K562 (cell line): ENCODE data around the gene E2F3. TPM values are rescaled to one million over a fixed set of nuclear protein-coding genes. Genes with fewer than 3 reads are reported as not detected.

Experiments
- ATAC-seq: fragments of 200-7000 bp; cut with Tn5 transposase; 3 replicates; pipeline ENCODE4 v1.9.1; 2020; ENCODE audit warnings: moderate library complexity
- BruUV-seq: library from RNA; stranded (reverse); fragments of 400-500 nt; replicated peaks from 2 replicates; lab custom pipeline; 2021; lab: Mats Ljungman, UMichigan
- CTCF ChIA-PET: fragments of 300-600 bp; formaldehyde crosslinking; extraction: SDS; loops from one replicate; lab custom pipeline; 2021; ENCODE audit warnings: low intra/inter-chr PET ratio; lab: Yijun Ruan, JAX
- POLR2A ChIA-PET: fragments of 300-600, 350-650 bp; sonication (Branson Sonifier 250); formaldehyde crosslinking; extraction: SDS; loops from one replicate; lab custom pipeline; 2021; ENCODE audit warnings: antibody characterized with exemption, inconsistent platforms; lab: Yijun Ruan, JAX
- DNase-seq, 4 experiments: peaks; one replicate each; pipeline versions ENCODE4 v3.0.0 to v3.0.0-alpha.2; 2011 to 2018; ENCODE audit warnings: low spot score in 3 of 4, mixed read lengths in 3 of 4; ENCODE audit errors: extremely low read depth in 1 of 4
- FAIRE-seq: peaks from 2 replicates; lab custom pipeline; 2011; peaks lifted over from hg19 to GRCh38; lab: Jason Lieb, UNC
- H2AFZ ChIP-seq: 2 replicates; pipeline ENCODE4 v1.6.0; 2011; ENCODE audit warnings: low read depth, low read length, control low read depth, inconsistent platforms
- H3K27ac ChIP-seq: fragments of 200-600 bp; 3 replicates; pipeline ENCODE4 v1.8.0; 2011; ENCODE audit warnings: low read depth, mild to moderate bottlenecking, control low read depth, inconsistent platforms, low read length, moderate library complexity, mixed read lengths; ENCODE audit errors: extremely low read depth
- H3K27me3 ChIP-seq, 2 experiments: fragments of 300-600 bp in 1 of 2; 2 replicates in 1 of 2; 3 replicates in 1 of 2; pipeline versions ENCODE4 v1.6.0 to v1.8.0; 2011; ENCODE audit warnings: inconsistent platforms in 2 of 2, low read length in 2 of 2, mild to moderate bottlenecking in 1 of 2, mixed read lengths in 1 of 2, moderate library complexity in 1 of 2; ENCODE audit not compliant: control insufficient read depth in 2 of 2, insufficient read depth in 2 of 2
- H3K36me3 ChIP-seq: fragments of 300-600 bp; 3 replicates; pipeline ENCODE4 v1.8.0; 2011; ENCODE audit warnings: mild to moderate bottlenecking, low read length, inconsistent platforms; ENCODE audit not compliant: control insufficient read depth, insufficient read depth
- H3K4me1 ChIP-seq, 2 experiments: fragments of 200-600 bp in 1 of 2; replicated peaks in 1 of 2; 2 replicates in 1 of 2; 3 replicates in 1 of 2; pipeline versions ENCODE4 v1.5.1 to v1.8.0; 2011; ENCODE audit warnings: inconsistent platforms in 2 of 2, low read length in 2 of 2, mild to moderate bottlenecking in 1 of 2, mixed read lengths in 1 of 2, moderate library complexity in 1 of 2; ENCODE audit not compliant: control insufficient read depth in 2 of 2, insufficient read depth in 2 of 2
- H3K4me2 ChIP-seq: 2 replicates; pipeline ENCODE4 v1.6.1; 2011; ENCODE audit warnings: low read length, control low read depth, inconsistent platforms, mixed read lengths; ENCODE audit not compliant: insufficient read depth
- H3K4me3 ChIP-seq: fragments of 200-600 bp; sonication (generic), shearing (Covaris generic); 2 replicates; pipeline ENCODE4 v1.5.1; 2016; ENCODE audit warnings: control low read depth, inconsistent platforms
- H3K79me2 ChIP-seq: fragments of 200-600 bp; 3 replicates; pipeline ENCODE4 v1.8.0; 2011; ENCODE audit warnings: low read length, inconsistent platforms; ENCODE audit not compliant: control insufficient read depth, insufficient read depth
- H3K9ac ChIP-seq, 2 experiments: 2 replicates each; pipeline versions ENCODE4 v1.6.0 to v1.6.1; 2011; ENCODE audit warnings: low read depth in 2 of 2, low read length in 2 of 2, control low read depth in 1 of 2, inconsistent platforms in 1 of 2, mild to moderate bottlenecking in 1 of 2, mixed read lengths in 1 of 2; ENCODE audit not compliant: insufficient read depth in 1 of 2
- H3K9me1 ChIP-seq: one replicate; pipeline ENCODE4 v1.6.0; 2011; ENCODE audit warnings: inconsistent platforms, mild to moderate bottlenecking, low read length, moderate library complexity; ENCODE audit not compliant: control insufficient read depth, insufficient read depth
- H3K9me3 ChIP-seq: replicated peaks from 2 replicates; pipeline ENCODE4 v1.5.1; 2011; ENCODE audit warnings: low read depth, low read length, inconsistent platforms; ENCODE audit not compliant: control insufficient read depth, insufficient read depth
- H4K20me1 ChIP-seq: replicated peaks from 2 replicates; pipeline ENCODE4 v1.6.1; 2011; ENCODE audit warnings: low read length, inconsistent platforms, mixed read lengths; ENCODE audit not compliant: control insufficient read depth, insufficient read depth
- BRD9 ChIP-seq: fragments of 450-650 bp; IDR thresholded peaks from 2 replicates; pipeline ENCODE4 v1.6.1; 2018; ENCODE audit warnings: low read depth; ENCODE audit not compliant: partially characterized antibody
- CEBPG ChIP-seq, 3 experiments: fragments of 200-800 bp in 1 of 3; sonication (Bioruptor generic) in 1 of 3; sonication (generic) in 1 of 3; formaldehyde crosslinking in 1 of 3; IDR thresholded peaks in 2 of 3; conservative IDR thresholded peaks in 1 of 3; 2 replicates each; pipeline versions ENCODE4 v1.6.1 to v1.8.0; 2016 to 2022; ENCODE audit warnings: missing compliant biosample characterization in 2 of 3, missing genetic modification characterization in 2 of 3, mild to moderate bottlenecking in 1 of 3, missing genetic modification reagents in 1 of 3
- CHD4 ChIP-seq: fragments of 200-600 bp; sonication (generic); IDR thresholded peaks from 3 replicates; pipeline ENCODE4 v1.6.1; 2012; ENCODE audit warnings: low read depth, mild to moderate bottlenecking, mixed read lengths, low read length, inconsistent platforms; ENCODE audit not compliant: insufficient read depth, insufficient replicate concordance, poor library complexity, severe bottlenecking
- CREBBP ChIP-seq: IDR thresholded peaks from one replicate; pipeline ENCODE4 v1.6.1; 2012; ENCODE audit warnings: low read depth, mild to moderate bottlenecking, control low read depth, inconsistent platforms, low read length
- E2F8 ChIP-seq: fragments of 450-650 bp; IDR thresholded peaks from 2 replicates; pipeline ENCODE4 v1.7.1; 2018; ENCODE audit warnings: mild to moderate bottlenecking, low read depth; ENCODE audit not compliant: partially characterized antibody
- KDM5B ChIP-seq: fragments of 200-600 bp; sonication (generic); IDR thresholded peaks from 2 replicates; pipeline ENCODE4 v1.6.1; 2012; ENCODE audit warnings: low read depth, mild to moderate bottlenecking, moderate library complexity, low read length, control low read depth, inconsistent platforms; ENCODE audit not compliant: insufficient replicate concordance
- MAFG ChIP-seq: fragments of 450-650 bp; conservative IDR thresholded peaks from 2 replicates; pipeline ENCODE4 v1.6.1; 2016; ENCODE audit warnings: missing genetic modification characterization, missing compliant biosample characterization
- PHB2 ChIP-seq: fragments of 450-650 bp; IDR thresholded peaks from 2 replicates; pipeline ENCODE4 v1.6.1; 2017; ENCODE audit warnings: low read depth
- TARDBP ChIP-seq: fragments of 450-650 bp; IDR thresholded peaks from 2 replicates; pipeline ENCODE4 v1.6.1; 2016
- ZEB2 ChIP-seq: fragments of 450-650 bp; IDR thresholded peaks from 2 replicates; pipeline ENCODE4 v1.6.1; 2016
- ZNF124 ChIP-seq: sonication (generic); formaldehyde crosslinking; IDR thresholded peaks from 2 replicates; pipeline ENCODE4 v1.8.1; 2022; ENCODE audit warnings: missing genetic modification reagents
- ZNF184 ChIP-seq: sonication (generic); formaldehyde crosslinking; IDR thresholded peaks from 2 replicates; pipeline ENCODE4 v1.5.0; 2020; ENCODE audit warnings: missing genetic modification reagents
- whole genome bisulfite sequencing: fragments of 100-300 bp; shearing (Covaris generic); methylation state at CpG from one replicate; pipeline ENCODE4 v1.1.6; 2016; ENCODE audit warnings: low coverage, mixed read lengths; ENCODE audit not compliant: insufficient coverage; ENCODE audit errors: missing lambda C conversion rate; 5-methylcytosine and 5-hydroxymethylcytosine counted together
- in situ Hi-C: fragments of 300-500 bp; cut with MboI; formaldehyde crosslinking; loops from 4 replicates; pipeline ENCODE4 v1.15.0; 2018; ENCODE audit warnings: inconsistent platforms, mixed read lengths
- intact Hi-C: fragments of 100-400 bp; cut with micrococcal nuclease; formaldehyde crosslinking; loops from 2 replicates; pipeline ENCODE4 v1.14.2; 2022
- polyA plus RNA-seq, 8 experiments: library from polyadenylated mRNA; depleted of rRNA in 4 of 8; stranded (reverse) in 5 of 8; unstranded in 3 of 8; fragments of >200 nt; fragmentation: Nextera tagmentation in 2 of 8; fragmentation: Illumina TruSeq in 1 of 8; extraction: Ambion mirVana in 2 of 8; extraction: Trizol in 1 of 8; gene quantifications; 2 replicates each; pipeline versions ENCODE4 v1.2.1 to v1.2.3, GENCODE V29; 2011 to 2014; ENCODE audit warnings: inconsistent platforms in 1 of 8, missing spikeins in 1 of 8
- total RNA-seq, 7 experiments: library from RNA; depleted of rRNA in 6 of 7; stranded (reverse); fragments of >200 nt in 6 of 7; fragmentation: Illumina TruSeq in 2 of 7; extraction: Trizol in 2 of 7; gene quantifications; 2 replicates each; pipeline versions ENCODE4 v1.2.1 to v1.2.3, GENCODE V29; 2011 to 2021; ENCODE audit warnings: low replicate concordance in 1 of 7
- TF ChIP-seq, protein P1 (sequence below): fragments of 450-650 bp; IDR thresholded peaks from 2 replicates; pipeline ENCODE4 v1.7.0; 2016; ENCODE audit warnings: borderline replicate concordance

Gene E2F3
- total and polyA plus RNA-seq, 9 of the 15 experiments (the other 6 are each of a cell fraction or from before 2014, with no cell fraction given), result 11.1 to 44.7 (median 27.2) TPM

DNA sequence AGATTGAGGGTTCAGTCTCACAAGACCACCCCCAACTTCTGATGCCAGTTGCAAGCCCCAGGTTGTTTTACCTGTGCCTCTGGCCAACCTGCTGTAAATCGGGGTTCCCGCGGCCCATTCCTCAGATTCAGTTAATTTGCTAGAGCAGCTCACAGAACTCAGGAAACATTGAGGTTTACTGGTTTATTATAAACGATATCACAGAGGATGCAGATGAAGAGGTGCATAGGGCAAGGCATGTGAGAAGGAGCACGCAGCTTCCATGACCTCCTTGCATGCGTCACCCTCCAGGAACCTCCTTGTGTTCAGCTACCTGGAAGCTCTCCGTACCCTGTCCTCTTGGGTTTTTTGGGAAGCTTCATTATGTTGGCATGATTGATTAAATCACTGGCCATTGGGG lies 66.5 kb downstream of the E2F3 start:
- intact Hi-C loops (no loop called here), in situ Hi-C loops (no loop called here)
- no peak overlapping the region for H3K27ac ChIP-seq
- H3K4me2 ChIP-seq, result no peak overlapping the region
- ATAC-seq, result no peak
- H3K27me3 ChIP-seq, result no peaks in the 10 kb centered on the region
- H4K20me1 ChIP-seq, result peaks cover 8% of the 10 kb centered on the region; the same call in 1 of the 2 replicates
- no peaks in the 10 kb centered on the region for H3K9me1 ChIP-seq
- WGBS, result 92% methylated on average over 7 of the region's 7 CpGs
- BruUV-seq, result no TSS peak
- H3K9me3 ChIP-seq, result no peaks in the 10 kb centered on the region
- no peak overlapping the region for H3K9ac ChIP-seq
- H3K4me1 ChIP-seq, result peaks cover 4 to 14% of the 10 kb centered on the region in 2 experiments; a peak in 3 of 5 replicates
- DNase-seq, result no peak
- peaks cover 96% of the 10 kb centered on the region for H3K79me2 ChIP-seq
- ChIA-PET CTCF (no interaction called here), POLR2A (interaction anchor here (1.5 kb wide), 1 partner anchor 25 kb away, joined by 5 read pairs; no protein-coding TSS in a partner anchor)
- no peak for FAIRE-seq
- no peak overlapping the region for H3K4me3 ChIP-seq
- H2AFZ ChIP-seq, result no peak overlapping the region
- peaks cover 65% of the 10 kb centered on the region for H3K36me3 ChIP-seq
- TF ChIP-seq PHB2, result no peak
- no peak for TF ChIP-seq ZEB2
- TF ChIP-seq, protein P1, sequence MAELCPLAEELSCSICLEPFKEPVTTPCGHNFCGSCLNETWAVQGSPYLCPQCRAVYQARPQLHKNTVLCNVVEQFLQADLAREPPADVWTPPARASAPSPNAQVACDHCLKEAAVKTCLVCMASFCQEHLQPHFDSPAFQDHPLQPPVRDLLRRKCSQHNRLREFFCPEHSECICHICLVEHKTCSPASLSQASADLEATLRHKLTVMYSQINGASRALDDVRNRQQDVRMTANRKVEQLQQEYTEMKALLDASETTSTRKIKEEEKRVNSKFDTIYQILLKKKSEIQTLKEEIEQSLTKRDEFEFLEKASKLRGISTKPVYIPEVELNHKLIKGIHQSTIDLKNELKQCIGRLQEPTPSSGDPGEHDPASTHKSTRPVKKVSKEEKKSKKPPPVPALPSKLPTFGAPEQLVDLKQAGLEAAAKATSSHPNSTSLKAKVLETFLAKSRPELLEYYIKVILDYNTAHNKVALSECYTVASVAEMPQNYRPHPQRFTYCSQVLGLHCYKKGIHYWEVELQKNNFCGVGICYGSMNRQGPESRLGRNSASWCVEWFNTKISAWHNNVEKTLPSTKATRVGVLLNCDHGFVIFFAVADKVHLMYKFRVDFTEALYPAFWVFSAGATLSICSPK, result no peak
- no peak for TF ChIP-seq BRD9
- TF ChIP-seq KDM5B, result no peak
- TF ChIP-seq CHD4, result no peak
- no peak for TF ChIP-seq E2F8
- no peak for TF ChIP-seq ZNF184 (CRISPR knock-in tag)
- TF ChIP-seq CREBBP, result no peak
- TF ChIP-seq ZNF124 (CRISPR knock-in tag), result no peak
- TF ChIP-seq TARDBP, result no peak
- no peak for TF ChIP-seq MAFG (tag)
- TF ChIP-seq CEBPG (CRISPR knock-in tag; IDR thresholded peaks at IDR 0.05), result no peak
- TF ChIP-seq CEBPG (tag; conservative IDR thresholded peaks at IDR 0.05 in 1 of 2, IDR thresholded peaks at IDR 0.05 in 1 of 2), result no peak
